OCI-LY3 (cell line): ENCODE results near the gene CEP85L.

ENCODE experiments used
- H2AFZ ChIP-seq: fragments of 200-600, 300-600 bp; shearing (Covaris generic); 2 replicates; pipeline ENCODE4 v1.6.0; 2014; ENCODE audit warnings: antibody characterized with exemption, low read depth, low read length
- H3K27ac ChIP-seq: fragments of 200-600, 300-600 bp; sonication (generic); 2 replicates; pipeline ENCODE4 v1.5.1; 2014; ENCODE audit warnings: mild to moderate bottlenecking, low read length, moderate library complexity, mixed read lengths
- H3K27me3 ChIP-seq: fragments of 200-600, 300-600 bp; sonication (generic); 2 replicates; pipeline ENCODE4 v1.6.1; 2014; ENCODE audit warnings: low read depth, low read length, mixed read lengths
- H3K36me3 ChIP-seq: fragments of 200-600, 300-600 bp; sonication (generic); replicated peaks from 2 replicates; pipeline ENCODE3; 2014; ENCODE audit warnings: low read depth, low read length, mixed read lengths
- H3K4me1 ChIP-seq: fragments of 300-600, 200-600 bp; sonication (generic); 2 replicates; pipeline ENCODE4 v1.6.1; 2014; ENCODE audit warnings: low read length, mixed read lengths
- H3K4me2 ChIP-seq: fragments of 200-600, 300-600 bp; sonication (generic); 2 replicates; pipeline ENCODE4 v1.6.1; 2014; ENCODE audit warnings: low read length, mixed read lengths
- H3K4me3 ChIP-seq: fragments of 300-600, 200-600 bp; sonication (generic); 2 replicates; pipeline ENCODE4 v1.5.1; 2014; ENCODE audit warnings: antibody characterized with exemption, mild to moderate bottlenecking, low read length, moderate library complexity
- H3K79me2 ChIP-seq: fragments of 300-600, 200-600 bp; shearing (Covaris generic); 2 replicates; pipeline ENCODE4 v1.6.1; 2014; ENCODE audit warnings: mild to moderate bottlenecking, low read length, mixed read lengths
- H3K9ac ChIP-seq: fragments of 300-600, 200-600 bp; shearing (Covaris generic); 2 replicates; pipeline ENCODE4 v1.6.0; 2014; ENCODE audit warnings: mild to moderate bottlenecking, low read length, moderate library complexity
- H3K9me3 ChIP-seq: fragments of 200-600, 300-600 bp; shearing (Covaris generic); 2 replicates; pipeline ENCODE4 v1.6.1; 2014; ENCODE audit warnings: low read length, mixed read lengths; ENCODE audit not compliant: insufficient read depth
- H4K20me1 ChIP-seq: fragments of 200-600, 300-600 bp; sonication (generic); 2 replicates; pipeline ENCODE4 v1.6.1; 2016; ENCODE audit warnings: low read length, mixed read lengths; ENCODE audit not compliant: insufficient read depth
- EZH2phosphoT487 ChIP-seq: fragments of 200-600 bp; shearing (Covaris generic); IDR thresholded peaks from 2 replicates; pipeline ENCODE4 v1.6.1; 2018; ENCODE audit warnings: antibody characterized with exemption, mixed run types, low read depth
- TF ChIP-seq, protein P1 (sequence below): fragments of 200-600, 300-600 bp; sonication (generic); IDR thresholded peaks from 2 replicates; pipeline ENCODE4 v1.5.1; 2014; ENCODE audit warnings: antibody characterized with exemption, low read length, low read depth

CEP85L gene

DNA sequence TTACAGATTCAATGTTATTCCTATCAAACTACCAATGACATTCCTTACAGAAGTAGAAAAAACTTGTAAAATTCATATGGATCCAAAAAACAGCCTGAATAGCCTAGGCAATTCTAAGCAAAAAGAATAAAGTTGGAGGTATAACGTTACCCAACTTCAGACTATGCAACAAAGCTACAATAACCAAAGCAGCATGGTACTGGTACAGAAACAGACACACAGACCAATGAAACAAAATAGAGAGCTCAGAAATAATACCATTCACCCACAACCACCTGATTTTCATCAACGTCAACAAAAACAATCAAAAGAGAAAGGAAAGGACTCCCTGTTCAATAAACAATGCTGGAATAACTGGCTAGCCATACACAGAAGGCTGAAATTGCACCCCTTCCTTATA is 120.4 kb downstream of the CEP85L start:
- Histone ChIP-seq H3K4me1 (no peaks in the 10 kb centered on the region), H3K4me3 (no peak overlapping the region), H2AFZ (no peak overlapping the region), H3K27ac (no peak overlapping the region), H3K79me2 (no peaks in the 10 kb centered on the region), H3K4me2 (no peak overlapping the region), H3K36me3 (no peaks in the 10 kb centered on the region), H3K9ac (no peak overlapping the region), H3K27me3 (peaks cover 12% of the 10 kb centered on the region), H4K20me1 (peaks cover 8% of the 10 kb centered on the region; the same call in 1 of the 2 replicates), H3K9me3 (no peaks in the 10 kb centered on the region)
- TF ChIP-seq EZH2phosphoT487, result no peak
- TF ChIP-seq, protein P1, sequence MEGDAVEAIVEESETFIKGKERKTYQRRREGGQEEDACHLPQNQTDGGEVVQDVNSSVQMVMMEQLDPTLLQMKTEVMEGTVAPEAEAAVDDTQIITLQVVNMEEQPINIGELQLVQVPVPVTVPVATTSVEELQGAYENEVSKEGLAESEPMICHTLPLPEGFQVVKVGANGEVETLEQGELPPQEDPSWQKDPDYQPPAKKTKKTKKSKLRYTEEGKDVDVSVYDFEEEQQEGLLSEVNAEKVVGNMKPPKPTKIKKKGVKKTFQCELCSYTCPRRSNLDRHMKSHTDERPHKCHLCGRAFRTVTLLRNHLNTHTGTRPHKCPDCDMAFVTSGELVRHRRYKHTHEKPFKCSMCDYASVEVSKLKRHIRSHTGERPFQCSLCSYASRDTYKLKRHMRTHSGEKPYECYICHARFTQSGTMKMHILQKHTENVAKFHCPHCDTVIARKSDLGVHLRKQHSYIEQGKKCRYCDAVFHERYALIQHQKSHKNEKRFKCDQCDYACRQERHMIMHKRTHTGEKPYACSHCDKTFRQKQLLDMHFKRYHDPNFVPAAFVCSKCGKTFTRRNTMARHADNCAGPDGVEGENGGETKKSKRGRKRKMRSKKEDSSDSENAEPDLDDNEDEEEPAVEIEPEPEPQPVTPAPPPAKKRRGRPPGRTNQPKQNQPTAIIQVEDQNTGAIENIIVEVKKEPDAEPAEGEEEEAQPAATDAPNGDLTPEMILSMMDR, result no peak

DNA sequence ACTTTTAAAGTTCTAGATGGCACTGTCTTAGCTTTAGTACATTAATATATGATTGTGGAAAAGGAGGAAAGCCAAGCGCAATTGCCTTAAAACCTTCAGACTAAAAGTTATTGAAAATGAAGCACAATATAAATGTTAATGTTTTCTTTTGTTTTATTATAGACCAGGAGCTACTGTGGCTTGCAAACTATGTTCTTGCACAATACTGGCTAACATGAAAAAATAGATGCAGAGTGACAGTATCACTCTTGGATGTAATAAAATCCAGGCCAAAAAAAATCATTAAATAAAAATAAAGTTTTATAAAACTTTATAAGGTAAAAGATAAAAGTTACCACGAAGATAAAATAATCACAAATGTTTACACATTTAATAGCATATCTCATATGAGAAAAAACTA is 121.6 kb downstream of the CEP85L start:
- no peak for TF ChIP-seq EZH2phosphoT487
- TF ChIP-seq, protein P1, result no peak
- Histone ChIP-seq H3K27me3 (peaks cover 24% of the 10 kb centered on the region), H3K36me3 (no peaks in the 10 kb centered on the region), H2AFZ (no peak overlapping the region), H3K79me2 (no peaks in the 10 kb centered on the region), H3K9ac (no peak overlapping the region), H3K9me3 (no peaks in the 10 kb centered on the region), H4K20me1 (peaks cover 20% of the 10 kb centered on the region; the same call in 1 of the 2 replicates), H3K4me2 (no peak overlapping the region), H3K27ac (no peak overlapping the region), H3K4me3 (no peak overlapping the region), H3K4me1 (no peaks in the 10 kb centered on the region)

DNA sequence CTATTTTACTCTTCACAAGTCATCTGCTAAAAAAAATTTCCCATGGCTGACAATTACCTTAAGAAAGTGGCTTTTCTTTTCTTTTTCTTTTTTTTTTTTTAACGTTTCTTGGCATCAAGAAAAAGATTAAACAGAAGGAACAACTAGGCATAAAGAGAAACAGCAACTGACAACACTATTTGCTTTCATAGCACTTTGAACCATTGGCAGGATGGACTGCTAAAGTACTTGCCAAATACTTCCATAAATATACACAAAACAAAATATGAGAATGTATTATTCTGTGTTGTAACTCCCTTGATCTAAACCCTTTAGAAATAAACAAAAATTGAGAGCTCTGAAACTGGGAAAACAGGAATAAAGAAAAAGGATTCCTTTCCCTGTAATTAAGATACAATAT is 123.3 kb downstream of the CEP85L start:
- Histone ChIP-seq H4K20me1 (peaks cover 28% of the 10 kb centered on the region), H3K9me3 (no peaks in the 10 kb centered on the region), H3K4me1 (peaks cover 4% of the 10 kb centered on the region), H3K9ac (no peak overlapping the region), H3K4me2 (no peak overlapping the region), H2AFZ (no peak overlapping the region), H3K4me3 (no peak overlapping the region), H3K27me3 (peaks cover 28% of the 10 kb centered on the region), H3K27ac (no peak overlapping the region), H3K79me2 (no peaks in the 10 kb centered on the region), H3K36me3 (no peaks in the 10 kb centered on the region)
- TF ChIP-seq, protein P1, result no peak
- TF ChIP-seq EZH2phosphoT487, result no peak

DNA sequence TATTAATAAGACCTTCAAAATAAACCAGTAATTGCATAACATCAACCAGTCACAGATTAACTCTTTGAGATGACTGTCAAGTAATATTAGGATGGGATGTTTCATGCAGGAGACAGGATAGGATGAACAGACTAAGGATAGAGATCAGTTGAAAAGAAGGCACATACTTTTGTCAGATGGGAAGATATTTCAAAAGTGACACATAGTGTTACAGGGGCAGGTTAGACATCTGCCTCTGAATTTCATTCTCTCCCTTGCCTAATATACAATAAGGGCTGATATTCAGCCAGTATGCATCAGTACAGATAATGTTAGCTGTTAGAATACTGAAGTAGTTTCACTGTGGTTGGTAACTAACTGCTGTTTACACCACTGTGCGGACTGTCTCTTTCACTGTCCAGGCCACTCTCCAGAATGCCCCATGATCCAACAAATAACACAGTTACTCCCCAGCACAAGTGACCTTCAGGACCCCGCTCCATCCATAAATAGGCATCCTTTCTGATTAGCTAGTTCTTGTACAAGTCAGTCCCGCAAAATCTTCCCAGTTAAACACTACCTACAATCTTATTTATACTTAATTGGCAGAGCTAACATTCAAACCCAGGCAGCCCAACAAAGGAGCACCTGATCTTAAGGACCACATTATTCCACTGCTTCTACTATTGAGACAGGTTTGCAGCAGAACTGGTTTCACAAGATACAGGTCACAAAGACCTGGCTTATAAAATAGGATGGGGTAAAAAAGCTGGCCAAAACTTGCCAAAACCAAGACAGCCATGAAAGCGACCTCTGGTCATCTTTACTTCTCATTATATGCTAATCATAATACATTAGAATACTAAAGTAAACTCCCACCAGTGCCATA is 125.2 kb downstream of the CEP85L start:
- no peaks in the 10 kb centered on the region for H3K79me2 ChIP-seq
- H3K27me3 ChIP-seq, result peaks cover 28% of the 10 kb centered on the region
- no peak overlapping the region for H2AFZ ChIP-seq
- no peak overlapping the region for H3K27ac ChIP-seq
- H3K9ac ChIP-seq, result no peak overlapping the region
- no peak overlapping the region for H3K4me2 ChIP-seq
- peaks cover 36% of the 10 kb centered on the region for H4K20me1 ChIP-seq
- TF ChIP-seq, protein P1, result no peak
- TF ChIP-seq EZH2phosphoT487, result no peak
- H3K4me3 ChIP-seq, result no peak overlapping the region
- H3K36me3 ChIP-seq, result no peaks in the 10 kb centered on the region
- H3K9me3 ChIP-seq, result no peaks in the 10 kb centered on the region
- H3K4me1 ChIP-seq, result peaks cover 8% of the 10 kb centered on the region
